Measurements from ENCODE around the gene EDC4. TPM values are rescaled to one million over a fixed set of nuclear protein-coding genes. Genes with fewer than 3 reads are reported as not detected.

Gene EDC4
- total and polyA plus RNA-seq, 2 of the 13 experiments (the other 11 are each of a cell fraction or from before 2014, with no cell fraction given) = 51.4 to 59.1 TPM

GRCh38 chr16:67901734-67902133, 28.9 kb downstream of the EDC4 start (continued):
- TF ChIP-seq NFE2L2 (IDR thresholded peaks at IDR 0.05; ENCODE audit: low read length) (no peak), ATF3 (CRISPR knock-in tag; IDR thresholded peaks at IDR 0.05) (no peak), SRSF9 (IDR thresholded peaks at IDR 0.05; ENCODE audit: borderline replicate concordance, insufficient read depth, low read depth, low read length, poor library complexity, severe bottlenecking) (no peak), SIN3A (IDR thresholded peaks at IDR 0.05; ENCODE audit: borderline replicate concordance, low read depth, low read length) (no peak), KAT2B (IDR thresholded peaks at IDR 0.05; ENCODE audit: borderline replicate concordance, low read depth, low read length) (no peak), FOXJ3 (CRISPR knock-in tag; IDR thresholded peaks at IDR 0.05; ENCODE audit: borderline replicate concordance) (no peak), ZMYM3 (CRISPR knock-in tag; IDR thresholded peaks at IDR 0.05) (peak; percentile 78), NFRKB (IDR thresholded peaks at IDR 0.05) (no peak), SIX1 (CRISPR knock-in tag; IDR thresholded peaks at IDR 0.05; ENCODE audit: borderline replicate concordance) (0 out of 2 replicates have a peak, but pooled peaks have one; percentile 39), ZNF17 (CRISPR knock-in tag; IDR thresholded peaks at IDR 0.05) (no peak), ZNF644 (CRISPR knock-in tag; IDR thresholded peaks at IDR 0.05; ENCODE audit: low read depth) (no peak), ZNF558 (CRISPR knock-in tag; IDR thresholded peaks at IDR 0.05; ENCODE audit: borderline replicate concordance) (no peak), ZBTB1 (CRISPR knock-in tag; IDR thresholded peaks at IDR 0.05; ENCODE audit: borderline replicate concordance) (no peak), ZNF256 (CRISPR knock-in tag; conservative IDR thresholded peaks at IDR 0.05) (no peak), ZNF234 (CRISPR knock-in tag; conservative IDR thresholded peaks at IDR 0.05) (no peak), ZNF264 (CRISPR knock-in tag; IDR thresholded peaks at IDR 0.05) (no peak), IKZF4 (CRISPR knock-in tag; IDR thresholded peaks at IDR 0.05; ENCODE audit: borderline replicate concordance, low read depth, not compliant biosample characterization) (no peak), ZNF605 (CRISPR knock-in tag; IDR thresholded peaks at IDR 0.05) (no peak), ETV6 (CRISPR knock-in tag; conservative IDR thresholded peaks at IDR 0.05) (no peak), ZFY (CRISPR knock-in tag; IDR thresholded peaks at IDR 0.05) (0 out of 2 replicates have a peak, but pooled peaks have one; percentile 15), HNRNPK (IDR thresholded peaks at IDR 0.05; ENCODE audit: low read depth, low read length, poor library complexity, severe bottlenecking) (no peak), ZNF670 (CRISPR knock-in tag; IDR thresholded peaks at IDR 0.05; ENCODE audit: borderline replicate concordance) (no peak), MED1 (CRISPR knock-in tag; IDR thresholded peaks at IDR 0.05) (no peak), ELF1 (CRISPR knock-in tag; IDR thresholded peaks at IDR 0.05) (no peak), HOXA7 (CRISPR knock-in tag; IDR thresholded peaks at IDR 0.05) (no peak), ZSCAN22 (CRISPR knock-in tag; IDR thresholded peaks at IDR 0.05) (no peak), MAFG (CRISPR knock-in tag; IDR thresholded peaks at IDR 0.05) (no peak)
- TF ChIP-seq, protein P1, sequence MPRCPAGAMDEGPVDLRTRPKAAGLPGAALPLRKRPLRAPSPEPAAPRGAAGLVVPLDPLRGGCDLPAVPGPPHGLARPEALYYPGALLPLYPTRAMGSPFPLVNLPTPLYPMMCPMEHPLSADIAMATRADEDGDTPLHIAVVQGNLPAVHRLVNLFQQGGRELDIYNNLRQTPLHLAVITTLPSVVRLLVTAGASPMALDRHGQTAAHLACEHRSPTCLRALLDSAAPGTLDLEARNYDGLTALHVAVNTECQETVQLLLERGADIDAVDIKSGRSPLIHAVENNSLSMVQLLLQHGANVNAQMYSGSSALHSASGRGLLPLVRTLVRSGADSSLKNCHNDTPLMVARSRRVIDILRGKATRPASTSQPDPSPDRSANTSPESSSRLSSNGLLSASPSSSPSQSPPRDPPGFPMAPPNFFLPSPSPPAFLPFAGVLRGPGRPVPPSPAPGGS (CRISPR knock-in tag; IDR thresholded peaks at IDR 0.05) = no peak
- TF ChIP-seq, protein P2, sequence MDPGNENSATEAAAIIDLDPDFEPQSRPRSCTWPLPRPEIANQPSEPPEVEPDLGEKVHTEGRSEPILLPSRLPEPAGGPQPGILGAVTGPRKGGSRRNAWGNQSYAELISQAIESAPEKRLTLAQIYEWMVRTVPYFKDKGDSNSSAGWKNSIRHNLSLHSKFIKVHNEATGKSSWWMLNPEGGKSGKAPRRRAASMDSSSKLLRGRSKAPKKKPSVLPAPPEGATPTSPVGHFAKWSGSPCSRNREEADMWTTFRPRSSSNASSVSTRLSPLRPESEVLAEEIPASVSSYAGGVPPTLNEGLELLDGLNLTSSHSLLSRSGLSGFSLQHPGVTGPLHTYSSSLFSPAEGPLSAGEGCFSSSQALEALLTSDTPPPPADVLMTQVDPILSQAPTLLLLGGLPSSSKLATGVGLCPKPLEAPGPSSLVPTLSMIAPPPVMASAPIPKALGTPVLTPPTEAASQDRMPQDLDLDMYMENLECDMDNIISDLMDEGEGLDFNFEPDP (CRISPR knock-in tag; conservative IDR thresholded peaks at IDR 0.05) = no peak
- TF ChIP-seq, protein P3, sequence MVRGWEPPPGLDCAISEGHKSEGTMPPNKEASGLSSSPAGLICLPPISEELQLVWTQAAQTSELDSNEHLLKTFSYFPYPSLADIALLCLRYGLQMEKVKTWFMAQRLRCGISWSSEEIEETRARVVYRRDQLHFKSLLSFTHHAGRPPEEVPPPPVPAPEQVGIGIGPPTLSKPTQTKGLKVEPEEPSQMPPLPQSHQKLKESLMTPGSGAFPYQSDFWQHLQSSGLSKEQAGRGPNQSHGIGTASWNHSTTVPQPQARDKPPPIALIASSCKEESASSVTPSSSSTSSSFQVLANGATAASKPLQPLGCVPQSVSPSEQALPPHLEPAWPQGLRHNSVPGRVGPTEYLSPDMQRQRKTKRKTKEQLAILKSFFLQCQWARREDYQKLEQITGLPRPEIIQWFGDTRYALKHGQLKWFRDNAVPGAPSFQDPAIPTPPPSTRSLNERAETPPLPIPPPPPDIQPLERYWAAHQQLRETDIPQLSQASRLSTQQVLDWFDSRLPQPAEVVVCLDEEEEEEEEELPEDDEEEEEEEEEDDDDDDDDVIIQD (CRISPR knock-in tag; IDR thresholded peaks at IDR 0.05; ENCODE audit: low read depth) = no peak
